GM23338 (cell line): Measurements from ENCODE around the gene ARHGEF16. TPM values are rescaled to one million over a fixed set of nuclear protein-coding genes. Genes with fewer than 3 reads are reported as not detected.

Experiments used
- ATAC-seq: fragments of 200-7000 bp; cut with Tn5 transposase; 3 replicates; pipeline ENCODE4 v1.9.1; 2020
- DNase-seq: peaks from one replicate; pipeline ENCODE4 v3.0.0-alpha.2; 2015; ENCODE audit warnings: low spot score
- H2AFZ ChIP-seq: fragments of 200-600 bp; sonication (generic); 2 replicates; pipeline ENCODE4 v1.8.0; 2016; ENCODE audit warnings: antibody characterized with exemption, mild to moderate bottlenecking, moderate library complexity
- H3F3A ChIP-seq: fragments of 200-600 bp; sonication (generic); replicated peaks from 2 replicates; pipeline ENCODE4 v1.8.0; 2017; ENCODE audit warnings: antibody characterized with exemption, mixed run types, low read depth
- H3K27ac ChIP-seq: fragments of 200-600 bp; sonication (generic); 2 replicates; pipeline ENCODE4 v1.6.1; 2016; ENCODE audit warnings: low read depth
- H3K27me3 ChIP-seq: fragments of 200-600 bp; sonication (generic); 2 replicates; pipeline ENCODE4 v1.8.0; 2016; ENCODE audit warnings: mild to moderate bottlenecking, mixed run types, moderate library complexity; ENCODE audit not compliant: insufficient read depth
- H3K36me3 ChIP-seq: fragments of 200-600 bp; sonication (generic); 2 replicates; pipeline ENCODE4 v1.8.0; 2016; ENCODE audit warnings: mild to moderate bottlenecking; ENCODE audit not compliant: insufficient read depth
- H3K4me1 ChIP-seq: fragments of 200-600 bp; sonication (generic); 2 replicates; pipeline ENCODE4 v1.8.0; 2016; ENCODE audit warnings: mild to moderate bottlenecking, moderate library complexity; ENCODE audit not compliant: insufficient read depth
- H3K4me2 ChIP-seq: fragments of 200-600 bp; sonication (generic); 2 replicates; pipeline ENCODE4 v1.7.1; 2017; ENCODE audit warnings: mixed run types
- H3K4me3 ChIP-seq: fragments of 200-600 bp; sonication (generic); 2 replicates; pipeline ENCODE4 v1.6.1; 2016; ENCODE audit warnings: mixed run types
- H3K79me2 ChIP-seq: fragments of 200-600 bp; sonication (generic); replicated peaks from 2 replicates; pipeline ENCODE4 v1.8.0; 2017; ENCODE audit warnings: mild to moderate bottlenecking; ENCODE audit not compliant: insufficient read depth
- H3K9me2 ChIP-seq: fragments of 200-600 bp; sonication (generic); 2 replicates; pipeline ENCODE4 v1.8.0; 2017; ENCODE audit not compliant: insufficient read depth
- H4K20me1 ChIP-seq: fragments of 200-600 bp; sonication (generic); replicated peaks from 2 replicates; pipeline ENCODE4 v1.8.0; 2017; ENCODE audit warnings: mild to moderate bottlenecking; ENCODE audit not compliant: insufficient read depth
- H3K27ac Mint-ChIP-seq: 2 replicates; pipeline ENCODE4 v1.8.0; 2020; ENCODE audit warnings: inconsistent platforms, mild to moderate bottlenecking, moderate library complexity, mixed read lengths
- H3K27me3 Mint-ChIP-seq: 3 replicates; pipeline ENCODE4 v1.8.0; 2022; ENCODE audit warnings: low read depth, mild to moderate bottlenecking, moderate library complexity, mixed read lengths, inconsistent platforms; ENCODE audit not compliant: insufficient read depth, poor library complexity
- H3K36me3 Mint-ChIP-seq: 3 replicates; pipeline ENCODE4 v1.8.0; 2021; ENCODE audit warnings: low read depth, mild to moderate bottlenecking, inconsistent platforms, moderate library complexity, mixed read lengths
- H3K4me1 Mint-ChIP-seq: 3 replicates; pipeline ENCODE4 v1.8.0; 2020; ENCODE audit warnings: mild to moderate bottlenecking, inconsistent platforms, mixed read lengths
- H3K4me3 Mint-ChIP-seq: 3 replicates; pipeline ENCODE4 v1.8.0; 2021; ENCODE audit warnings: moderate library complexity, mild to moderate bottlenecking, inconsistent platforms, mixed read lengths
- H3K9me3 Mint-ChIP-seq: 3 replicates; pipeline ENCODE4 v1.8.0; 2020; ENCODE audit warnings: moderate library complexity, mild to moderate bottlenecking, inconsistent platforms, mixed read lengths
- CREB1 ChIP-seq: fragments of 250-450 bp; sonication (Bioruptor Pico); IDR thresholded peaks from 2 replicates; pipeline ENCODE4 v1.5.0; 2020; ENCODE audit warnings: low read depth, mild to moderate bottlenecking, moderate library complexity
- CTCF ChIP-seq, 2 experiments: fragments of 200-600 bp in 1 of 2; sonication (generic) in 1 of 2; conservative IDR thresholded peaks; 2 replicates each; pipeline versions ENCODE4 v1.5.1 to v1.6.1; 2016 to 2017; ENCODE audit warnings: antibody characterized with exemption in 2 of 2, low read depth in 2 of 2, mild to moderate bottlenecking in 2 of 2, moderate library complexity in 1 of 2
- ETS1 ChIP-seq: IDR thresholded peaks from 2 replicates; pipeline ENCODE4 v1.6.1; 2016; ENCODE audit warnings: antibody characterized with exemption
- EZH2 ChIP-seq: fragments of 200-600 bp; sonication (generic); IDR thresholded peaks from one replicate; pipeline ENCODE4 v1.8.0; 2017; ENCODE audit warnings: antibody characterized with exemption, mild to moderate bottlenecking, low read depth; ENCODE audit not compliant: unreplicated experiment
- EZH2phosphoT487 ChIP-seq: fragments of 200-600 bp; sonication (generic); IDR thresholded peaks from one replicate; pipeline ENCODE4 v1.8.1; 2018; ENCODE audit warnings: antibody characterized with exemption; ENCODE audit not compliant: unreplicated experiment
- JUNB ChIP-seq: IDR thresholded peaks from one replicate; pipeline ENCODE4 v1.6.1; 2016; ENCODE audit warnings: antibody characterized with exemption; ENCODE audit not compliant: unreplicated experiment
- NANOG ChIP-seq: IDR thresholded peaks from 2 replicates; pipeline ENCODE4 v1.6.1; 2016; ENCODE audit warnings: antibody characterized with exemption, borderline replicate concordance
- POLR2AphosphoS5 ChIP-seq: IDR thresholded peaks from 2 replicates; pipeline ENCODE4 v1.6.1; 2016; ENCODE audit warnings: antibody characterized with exemption, low read depth
- REST ChIP-seq: IDR thresholded peaks from one replicate; pipeline ENCODE4 v1.6.1; 2018; ENCODE audit warnings: antibody characterized with exemption; ENCODE audit not compliant: unreplicated experiment
- STAT1 ChIP-seq: IDR thresholded peaks from one replicate; pipeline ENCODE4 v1.6.1; 2016; ENCODE audit warnings: antibody characterized with exemption; ENCODE audit not compliant: unreplicated experiment
- ZNF114 ChIP-seq: fragments of 250-450 bp; sonication (Bioruptor Pico); IDR thresholded peaks from 2 replicates; pipeline ENCODE4 v1.5.0; 2020; ENCODE audit warnings: mild to moderate bottlenecking, moderate library complexity
- ZNF331 ChIP-seq: fragments of 250-450 bp; sonication (Bioruptor Pico); IDR thresholded peaks from 2 replicates; pipeline ENCODE4 v1.5.0; 2020; ENCODE audit warnings: low read depth, mild to moderate bottlenecking, moderate library complexity
- ZNF462 ChIP-seq: fragments of 250-450 bp; sonication (Bioruptor Pico); IDR thresholded peaks from 2 replicates; pipeline ENCODE4 v1.5.0; 2020; ENCODE audit warnings: mild to moderate bottlenecking, moderate library complexity
- polyA plus RNA-seq: library from polyadenylated mRNA; unstranded; fragments of >200 nt; fragmentation: Nextera tagmentation; extraction: Ambion mirVana; gene quantifications from 2 replicates; pipeline ENCODE4 v1.2.1, GENCODE V29; 2016
- total RNA-seq: library from RNA; depleted of rRNA; stranded (reverse); fragments of >200 nt; shearing (Covaris generic); gene quantifications from 2 replicates; pipeline ENCODE4 v1.2.3, GENCODE V29; 2014

The ARHGEF16 gene
- total and polyA plus RNA-seq, 2 experiments from 2014 or later: 12.2 to 29.3 TPM

- Histone ChIP-seq H3K9me2 (no peaks in the 10 kb centered on the region), H3K79me2 (no peaks in the 10 kb centered on the region), H3K4me3 (no peak overlapping the region), H4K20me1 (no peaks in the 10 kb centered on the region; the same call in 1 of the 2 replicates), H3K27me3 (no peaks in the 10 kb centered on the region), H3F3A (no peaks in the 10 kb centered on the region), H2AFZ (no peak overlapping the region), H3K4me2 (no peak overlapping the region), H3K36me3 (no peaks in the 10 kb centered on the region), H3K27ac (no peak overlapping the region), H3K4me1 (no peaks in the 10 kb centered on the region)
- TF ChIP-seq NANOG (no peak), ETS1 (no peak), ZNF331 (no peak), JUNB (no peak), ZNF462 (CRISPR knock-in tag) (no peak), EZH2 (no peak), ZNF114 (CRISPR knock-in tag) (no peak), CREB1 (CRISPR knock-in tag) (no peak), REST (no peak), POLR2AphosphoS5 (no peak), EZH2phosphoT487 (no peak), STAT1 (no peak), CTCF (conservative IDR thresholded peaks at IDR 0.05; ENCODE audit: low read depth in 2 of 2) (no peak)
- Mint-ChIP-seq H3K4me1 (no peaks in the 10 kb centered on the region), H3K4me3 (no peak overlapping the region), H3K27me3 (peaks cover 7% of the 10 kb centered on the region), H3K27ac (no peak overlapping the region), H3K9me3 (no peaks in the 10 kb centered on the region), H3K36me3 (no peaks in the 10 kb centered on the region)
- DNase-seq: no peak
- ATAC-seq: no peak
These were observed 45.1 kb downstream of the ARHGEF16 start for GRCh38 chr1:3499611-3500010.
